Stimulated activated CD4-positive, alpha-beta T cell treated with anti-CD3 and anti-CD28 coated beads, Interleukin-1b, Interleukin-23, amount 100 ng/mL, for 4 hours (primary cell): ENCODE measurements around the gene SRGAP3.
"Not testable (repeated sequence)": the region's sequence is repeated elsewhere in the genome, so short reads cannot be mapped to it uniquely, and the experiment has no call there.

Experiments used
- DNase-seq, 2 donors: peaks; one replicate each; pipeline ENCODE4 v3.0.0-alpha.2; 2020; ENCODE audit warnings: low read depth in 2 of 2

The SRGAP3 gene

DNA sequence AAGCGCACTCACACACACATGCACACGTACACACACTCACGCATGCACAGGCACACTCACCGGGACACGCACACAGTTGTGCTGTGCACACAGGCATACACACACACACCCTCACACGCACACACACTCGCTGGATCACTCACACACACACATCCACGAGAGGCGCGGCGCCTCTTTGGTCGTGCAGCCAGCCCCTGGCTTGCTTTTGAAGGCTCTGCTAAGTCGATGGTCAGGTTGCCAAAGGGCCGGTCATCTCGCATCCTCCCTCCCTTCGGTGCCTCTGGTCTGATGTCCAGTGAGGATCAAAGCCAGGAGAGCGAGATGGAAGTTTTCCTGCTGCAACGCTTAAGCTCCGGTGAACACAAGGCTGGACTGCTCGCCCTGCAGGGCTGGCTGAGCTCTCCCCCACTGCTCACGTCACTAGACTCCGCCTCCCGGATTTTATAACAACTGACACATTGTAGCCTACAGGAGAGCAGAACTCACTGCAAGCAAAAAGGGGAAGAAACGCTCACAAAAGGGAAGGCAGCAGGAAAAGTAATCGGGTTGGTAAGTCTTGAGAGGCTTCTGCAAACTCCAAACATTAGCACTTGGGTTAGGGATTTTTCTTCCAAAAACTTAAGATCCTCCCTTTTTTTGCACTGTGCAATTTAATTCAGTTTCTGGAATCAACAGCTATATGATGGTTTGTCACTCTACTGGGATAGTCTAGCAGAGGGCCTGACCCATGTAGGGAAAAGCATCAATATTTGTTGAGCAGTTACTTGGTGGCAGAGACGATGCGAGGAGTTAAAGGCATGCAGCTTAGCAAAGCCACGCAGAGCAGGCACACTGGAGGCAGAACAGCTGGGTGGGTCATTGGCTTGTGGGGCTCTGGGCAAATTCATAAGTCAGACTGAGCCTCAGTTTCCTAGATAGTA is at the start of gene SRGAP3:
Gene SRGAP3, minus strand, starts transcription at position 374 of the 920 bp plus-strand sequence. CDS start 695 bp downstream, outside the sequence.
- DNase-seq = peak; percentile 49 to 55

GRCh38 chr3:9298236-9298635 is 48.8 kb upstream of the SRGAP3 start:
- DNase-seq = no peak

DNA sequence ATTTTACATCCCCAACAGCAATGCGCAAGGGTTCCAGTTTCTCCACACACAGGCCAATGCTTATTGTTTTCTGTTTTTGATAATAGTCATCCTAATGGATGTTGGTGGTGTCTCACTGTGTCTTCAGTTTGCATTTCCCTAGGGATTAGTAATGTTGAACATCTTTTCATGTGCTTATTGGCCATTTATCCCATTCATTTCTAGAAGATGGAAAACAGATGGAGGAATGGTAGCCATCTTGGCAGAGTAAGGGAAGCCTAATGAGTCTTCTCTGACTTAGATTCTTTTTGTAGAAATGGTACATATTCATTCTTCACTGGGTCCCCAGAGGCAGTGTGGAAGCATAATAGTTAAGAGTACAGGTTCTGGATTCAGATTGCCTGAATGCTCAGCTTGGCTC is 46.8 kb upstream of the SRGAP3 start:
- no peak for DNase-seq

DNA sequence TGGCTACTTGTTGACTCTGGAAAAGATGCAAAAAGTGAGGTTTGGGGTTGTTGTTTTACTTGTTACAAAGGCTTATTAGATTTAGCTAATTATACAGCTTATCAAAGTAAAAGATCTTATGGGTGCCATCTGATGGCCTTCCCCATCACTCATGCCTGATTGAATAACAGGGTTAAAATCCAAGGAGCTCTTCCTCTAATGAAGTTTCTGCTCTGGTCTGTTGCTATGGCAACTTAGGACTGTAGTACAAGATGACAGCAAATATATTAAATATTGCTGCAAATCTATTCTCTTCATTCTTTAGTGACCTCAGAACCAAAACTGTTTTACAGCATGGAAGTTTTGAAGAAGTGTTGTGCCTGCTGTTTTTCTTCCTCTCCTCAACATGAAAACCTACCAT is 45.6 kb upstream of the SRGAP3 start:
- no peak for DNase-seq

DNA sequence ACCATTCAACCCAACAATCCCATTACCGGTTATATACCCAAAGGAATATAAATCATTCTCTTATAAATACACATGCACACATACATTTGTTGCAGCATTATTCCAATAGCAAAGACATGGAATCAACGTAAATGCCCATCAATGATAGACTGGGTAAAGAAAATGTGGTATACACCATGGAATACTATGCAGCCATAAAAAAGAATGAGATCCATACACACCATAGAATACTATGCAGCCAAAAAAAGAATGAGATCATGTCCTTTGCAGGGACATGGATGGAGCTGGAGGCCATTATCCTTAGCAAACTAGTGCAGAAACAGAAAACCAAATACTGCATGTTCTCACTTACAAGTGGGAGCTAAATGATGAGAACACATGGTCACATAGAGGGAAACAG is 44.5 kb upstream of the SRGAP3 start:
- DNase-seq = not testable (repeated sequence)

DNA sequence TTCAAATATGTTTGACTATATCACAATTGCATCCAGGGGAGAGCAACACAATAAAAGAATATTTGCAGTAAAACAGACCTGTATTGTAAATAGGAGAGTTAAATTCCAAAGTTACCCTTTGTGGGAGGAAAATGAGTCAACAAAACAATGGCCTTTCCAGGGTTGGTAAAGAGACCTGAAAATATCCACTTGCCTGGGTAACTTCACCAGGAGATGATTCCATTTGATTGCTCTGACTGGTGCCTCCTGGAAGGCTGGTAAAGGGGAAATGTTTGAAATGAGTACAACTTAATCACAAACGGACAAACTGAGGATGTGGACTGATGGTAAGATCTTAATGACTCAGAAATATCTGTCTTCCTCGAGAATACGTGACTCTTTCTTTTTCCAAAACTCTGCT is 43.6 kb upstream of the SRGAP3 start:
- DNase-seq = no peak

- no peak for DNase-seq
These were observed 43.1 kb upstream of the SRGAP3 start for GRCh38 chr3:9292516-9292915.

GRCh38 chr3:9291821-9292410 is 42.5 kb upstream of the SRGAP3 start:
- no peak for DNase-seq

DNA sequence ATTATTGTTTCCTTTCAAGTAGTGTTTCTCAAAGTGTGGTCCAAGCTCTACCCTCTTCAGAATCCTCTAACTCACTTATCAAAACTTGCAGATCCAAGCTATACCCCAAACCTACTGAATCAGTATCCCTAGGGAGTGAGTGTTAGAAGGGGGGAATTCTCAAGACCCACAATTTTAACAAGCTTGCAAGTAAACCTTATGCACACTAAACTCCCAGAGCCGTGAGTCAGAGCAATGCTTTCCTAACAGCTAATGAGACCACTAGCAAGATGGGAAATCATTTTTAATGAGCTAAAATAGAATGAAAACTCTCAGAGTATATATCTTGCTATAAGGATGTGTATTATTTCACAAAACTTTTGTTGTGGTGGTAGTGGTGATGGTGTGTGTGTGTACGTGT is 41.1 kb upstream of the SRGAP3 start:
- DNase-seq = no peak

DNA sequence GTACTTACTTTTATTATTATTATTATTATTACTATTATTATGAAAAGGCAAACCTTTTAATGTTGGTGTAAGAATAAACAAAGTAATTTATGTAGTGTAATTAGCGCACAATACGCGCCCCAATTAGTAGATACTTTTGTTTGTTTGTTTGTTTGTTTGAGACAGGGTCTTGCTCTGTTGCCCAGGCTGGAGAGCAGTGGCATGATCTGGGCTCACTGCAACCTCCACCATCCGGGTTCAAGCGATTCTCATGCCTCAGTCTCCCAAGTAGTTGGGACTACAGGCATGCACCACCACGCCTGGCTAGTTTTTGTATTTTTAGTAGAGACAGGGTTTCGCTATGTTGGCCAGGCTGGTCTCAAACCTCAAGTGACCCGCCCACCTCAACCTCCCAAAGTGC is 32.1 kb upstream of the SRGAP3 start:
- not testable (repeated sequence) for DNase-seq

- no peak for DNase-seq
These were observed 31.2 kb upstream of the SRGAP3 start for GRCh38 chr3:9280451-9281219.

GRCh38 chr3:9279966-9280365 is 30.5 kb upstream of the SRGAP3 start:
- DNase-seq = no peak

DNA sequence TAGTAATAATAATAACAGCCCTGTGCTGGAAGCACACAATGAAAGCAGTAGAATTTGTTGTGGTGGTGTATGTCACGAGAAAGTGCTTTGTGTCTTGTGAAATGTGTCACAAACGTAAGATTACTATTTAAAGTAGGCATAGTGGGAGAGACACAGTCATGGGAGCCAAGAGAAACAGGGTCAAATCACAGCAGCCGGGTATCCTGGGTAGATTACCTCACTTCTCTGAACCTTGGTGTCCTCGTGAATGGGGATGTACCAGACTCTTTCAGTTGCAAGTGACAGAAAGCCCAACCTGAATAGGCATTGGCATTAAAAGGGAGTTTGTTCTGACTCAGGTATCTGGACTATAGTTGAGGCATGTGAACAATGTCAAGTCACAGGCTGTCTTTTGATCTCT is 29.1 kb upstream of the SRGAP3 start:
- no peak for DNase-seq

GRCh38 chr3:9278085-9278484 is 28.6 kb upstream of the SRGAP3 start:
- DNase-seq = no peak

DNA sequence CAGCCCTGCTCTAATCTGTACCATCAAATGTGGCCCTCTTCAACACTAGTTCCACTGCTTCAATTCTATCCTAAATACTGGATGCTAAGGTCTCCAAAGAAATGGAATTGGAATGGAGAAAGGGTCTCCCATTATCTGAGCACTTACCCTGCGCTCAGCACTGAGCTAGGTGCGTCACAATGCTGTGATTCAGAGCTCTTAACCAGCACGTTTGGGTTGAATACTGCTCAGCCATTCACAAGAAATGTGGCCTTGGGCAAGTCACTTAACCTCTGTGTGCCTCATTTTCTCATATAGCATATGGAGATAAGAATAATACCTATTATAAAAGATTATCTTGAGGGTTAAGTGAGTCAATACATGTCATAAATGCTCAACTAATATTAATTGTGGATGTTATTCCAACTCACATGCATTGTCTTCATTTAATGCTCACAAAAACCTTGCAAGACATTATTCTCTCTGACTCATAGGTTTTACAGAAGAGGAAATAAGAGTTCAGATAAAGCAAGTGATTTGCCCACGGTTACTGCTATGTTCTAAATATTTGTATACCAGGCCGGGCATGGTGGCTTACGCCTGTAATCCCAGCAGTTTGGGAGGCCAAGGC is 27.4 kb upstream of the SRGAP3 start:
- no peak for DNase-seq

DNA sequence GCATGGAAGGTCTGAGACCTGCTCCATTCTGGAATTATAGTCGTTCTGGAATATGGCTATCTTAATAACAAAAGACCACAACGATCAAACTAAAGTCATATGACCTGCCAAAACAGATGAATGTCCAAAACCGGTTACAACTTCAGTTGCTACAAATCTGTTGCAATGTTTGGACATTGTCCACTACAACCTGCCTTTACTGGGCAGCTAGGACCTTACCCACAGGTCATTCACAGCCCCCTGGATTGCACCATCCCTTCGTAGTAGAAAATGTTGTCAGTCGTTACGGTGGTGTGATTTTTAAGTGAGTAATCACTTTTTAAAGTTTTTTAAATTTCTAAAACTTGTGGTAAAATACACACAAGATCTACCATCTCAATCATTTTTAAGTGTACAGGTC is 22.5 kb upstream of the SRGAP3 start:
- no peak for DNase-seq

- DNase-seq = no peak
These were observed 21.3 kb upstream of the SRGAP3 start for GRCh38 chr3:9270704-9271103.

DNA sequence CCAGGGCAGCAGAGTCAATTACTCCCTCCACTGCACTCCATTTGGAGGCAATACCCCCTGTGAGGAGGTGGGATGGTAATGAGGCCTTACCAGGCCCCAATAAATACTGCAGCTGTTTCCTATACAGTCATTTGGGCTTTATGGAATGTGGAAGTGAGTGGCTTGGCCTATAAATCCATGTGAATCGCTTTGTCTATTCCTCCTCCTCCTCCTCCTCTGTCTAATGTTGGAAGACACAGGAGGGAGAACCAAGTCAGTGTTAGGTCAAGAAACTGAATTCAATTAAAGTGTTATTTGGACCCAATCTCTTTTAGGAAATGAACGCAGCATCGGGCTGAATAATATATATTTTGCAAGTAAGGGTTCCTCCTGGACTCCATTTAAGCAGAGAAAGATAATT is 17.3 kb upstream of the SRGAP3 start:
- no peak for DNase-seq

DNA sequence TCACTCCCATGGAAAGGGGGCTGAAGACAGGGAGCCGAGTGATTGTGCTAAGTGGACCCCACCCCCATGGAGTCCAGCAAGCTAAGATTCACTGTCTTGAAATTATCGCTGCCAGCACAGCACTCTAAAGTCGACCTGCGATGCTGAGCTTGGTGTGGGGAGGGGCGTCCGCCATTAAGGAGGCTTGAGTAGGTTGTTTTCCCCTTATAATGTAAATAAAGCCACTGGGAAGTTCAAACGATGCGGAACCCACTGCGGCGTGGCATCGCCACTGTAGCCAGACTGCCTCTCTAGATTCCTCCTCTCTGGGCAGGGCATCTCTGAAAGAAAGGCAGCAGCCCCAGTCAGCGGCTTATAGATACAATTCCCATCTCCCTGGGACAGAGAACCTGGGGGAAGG is 10.9 kb upstream of the SRGAP3 start:
- no peak for DNase-seq

GRCh38 chr3:9257092-9257491 is 7.6 kb upstream of the SRGAP3 start:
- DNase-seq = no peak

GRCh38 chr3:9255976-9256375 is 6.5 kb upstream of the SRGAP3 start:
- DNase-seq = no peak

GRCh38 chr3:9254764-9255163 is 5.3 kb upstream of the SRGAP3 start:
- no peak for DNase-seq
